CD1c-positive myeloid dendritic cell (primary cell): Measurements from ENCODE around the gene LRBA.
A peak's percentile ranks its signal among the peaks of the same experiment; 100 is the strongest.
"Not testable (repeated sequence)": the region's sequence is repeated elsewhere in the genome, so short reads cannot be mapped to it uniquely, and the experiment has no call there.

Source experiments
- DNase-seq: peaks from one replicate; pipeline ENCODE4 v3.0.0-alpha.2; 2016; ENCODE audit errors: extremely low spot score

LRBA gene

GRCh38 chr4:150974750-150975149 is 40.3 kb downstream of the LRBA start:
- no peak for DNase-seq

GRCh38 chr4:150974252-150974640 is 40.8 kb downstream of the LRBA start:
- no peak for DNase-seq

GRCh38 chr4:150973626-150974251 is 41.3 kb downstream of the LRBA start:
- no peak for DNase-seq

GRCh38 chr4:150972592-150972991 is 42.5 kb downstream of the LRBA start:
- DNase-seq = no peak

- DNase-seq = no peak
These were observed 43.2 kb downstream of the LRBA start for GRCh38 chr4:150971901-150972300.

- DNase-seq = no peak
These were observed 44.4 kb downstream of the LRBA start for GRCh38 chr4:150970685-150971151.

- DNase-seq = no peak
These were observed 50.3 kb downstream of the LRBA start for GRCh38 chr4:150964754-150965153.

GRCh38 chr4:150963602-150964345 is 51.3 kb downstream of the LRBA start:
- not testable (repeated sequence) for DNase-seq

- DNase-seq = no peak
These were observed 52.8 kb downstream of the LRBA start for GRCh38 chr4:150962245-150962644.

- no peak for DNase-seq
These were observed 53.5 kb downstream of the LRBA start for GRCh38 chr4:150961566-150961965.

GRCh38 chr4:150960818-150961217 is 54.3 kb downstream of the LRBA start:
- DNase-seq = peak; percentile 43

- no peak for DNase-seq
These were observed 55.0 kb downstream of the LRBA start for GRCh38 chr4:150960079-150960478.

GRCh38 chr4:150957981-150958380 is 57.1 kb downstream of the LRBA start:
- DNase-seq = not testable (repeated sequence)

- DNase-seq = not testable (repeated sequence)
These were observed 58.0 kb downstream of the LRBA start for GRCh38 chr4:150957095-150957494.

- not testable (repeated sequence) for DNase-seq
These were observed 61.2 kb downstream of the LRBA start for GRCh38 chr4:150953916-150954315.

GRCh38 chr4:150952167-150952845 is 62.8 kb downstream of the LRBA start:
- DNase-seq = no peak

- DNase-seq = peak; percentile 26
These were observed 64.3 kb downstream of the LRBA start for GRCh38 chr4:150950657-150951288.

GRCh38 chr4:150949943-150950342 is 65.1 kb downstream of the LRBA start:
- DNase-seq = no peak

- DNase-seq = no peak
These were observed 65.7 kb downstream of the LRBA start for GRCh38 chr4:150949342-150949741.

GRCh38 chr4:150948710-150949109 is 66.4 kb downstream of the LRBA start:
- DNase-seq = no peak

- no peak for DNase-seq
These were observed 67.0 kb downstream of the LRBA start for GRCh38 chr4:150948074-150948473.

GRCh38 chr4:150944660-150945059 is 70.4 kb downstream of the LRBA start:
- DNase-seq = no peak
